MM.1S (cell line): Measurements from ENCODE around the gene PDZD8.
A peak's percentile ranks its signal among the peaks of the same experiment; 100 is the strongest.

Source experiments
- DNase-seq: peaks from one replicate; pipeline ENCODE4 v3.0.0-alpha.2; 2015
- H2AFZ ChIP-seq: fragments of 300-600 bp; sonication (generic); 2 replicates; pipeline ENCODE4 v1.6.0; 2016; ENCODE audit warnings: antibody characterized with exemption, low read length
- H3F3A ChIP-seq: fragments of 300-600 bp; sonication (generic); 2 replicates; pipeline ENCODE4 v1.6.1; 2016; ENCODE audit warnings: mild to moderate bottlenecking, antibody characterized with exemption, low read length, moderate library complexity, mixed read lengths; ENCODE audit not compliant: insufficient read depth
- H3K27ac ChIP-seq: fragments of 300-600 bp; sonication (generic); 2 replicates; pipeline ENCODE4 v1.5.1; 2016; ENCODE audit warnings: mild to moderate bottlenecking, low read length
- H3K27me3 ChIP-seq: fragments of 300-600 bp; sonication (generic); replicated peaks from 2 replicates; pipeline ENCODE4 v1.6.0; 2016; ENCODE audit warnings: low read length; ENCODE audit not compliant: insufficient read depth
- H3K36me3 ChIP-seq: fragments of 300-600 bp; sonication (generic); replicated peaks from 2 replicates; pipeline ENCODE4 v1.6.1; 2016; ENCODE audit warnings: mild to moderate bottlenecking, low read length, mixed read lengths; ENCODE audit not compliant: insufficient read depth
- H3K4me1 ChIP-seq: fragments of 300-600 bp; sonication (generic); 2 replicates; pipeline ENCODE4 v1.6.1; 2016; ENCODE audit warnings: low read length, mixed read lengths
- H3K4me2 ChIP-seq: fragments of 300-600 bp; sonication (generic); 2 replicates; pipeline ENCODE4 v1.6.0; 2016; ENCODE audit warnings: low read depth, low read length
- H3K4me3 ChIP-seq: fragments of 300-600 bp; sonication (generic); 2 replicates; pipeline ENCODE4 v1.5.1; 2016; ENCODE audit warnings: low read length, mixed read lengths
- H3K79me2 ChIP-seq: fragments of 300-600 bp; sonication (generic); 2 replicates; pipeline ENCODE4 v1.6.1; 2016; ENCODE audit warnings: mixed run types, low read length, mixed read lengths
- H3K9ac ChIP-seq: fragments of 300-600 bp; sonication (generic); 2 replicates; pipeline ENCODE4 v1.6.1; 2016; ENCODE audit warnings: low read length, mixed read lengths
- H3K9me2 ChIP-seq: fragments of 300-600 bp; sonication (generic); replicated peaks from 2 replicates; pipeline ENCODE4 v1.6.1; 2016; ENCODE audit warnings: mild to moderate bottlenecking, low read length, mixed read lengths; ENCODE audit not compliant: insufficient read depth
- H3K9me3 ChIP-seq: fragments of 300-600 bp; sonication (generic); replicated peaks from 2 replicates; pipeline ENCODE4 v1.6.1; 2016; ENCODE audit warnings: mild to moderate bottlenecking, low read length, mixed read lengths; ENCODE audit not compliant: insufficient read depth
- H4K20me1 ChIP-seq: fragments of 300-600 bp; sonication (generic); 2 replicates; pipeline ENCODE4 v1.6.1; 2016; ENCODE audit warnings: mild to moderate bottlenecking, low read length, moderate library complexity, mixed read lengths; ENCODE audit not compliant: insufficient read depth
- EZH2 ChIP-seq: fragments of 300-600 bp; sonication (generic); optimal IDR thresholded peaks from 2 replicates; pipeline ENCODE3; 2017; ENCODE audit warnings: low read depth, mild to moderate bottlenecking, antibody characterized with exemption, low read length, mixed read lengths
- EZH2phosphoT487 ChIP-seq: fragments of 300-600 bp; sonication (generic); IDR thresholded peaks from 2 replicates; pipeline ENCODE4 v1.6.1; 2018; ENCODE audit warnings: antibody characterized with exemption, low read length
- TF ChIP-seq, protein P1 (sequence below): fragments of 300-600 bp; sonication (generic); IDR thresholded peaks from 2 replicates; pipeline ENCODE4 v1.5.1; 2016; ENCODE audit warnings: antibody characterized with exemption, low read length, mixed read lengths

The PDZD8 gene

DNA sequence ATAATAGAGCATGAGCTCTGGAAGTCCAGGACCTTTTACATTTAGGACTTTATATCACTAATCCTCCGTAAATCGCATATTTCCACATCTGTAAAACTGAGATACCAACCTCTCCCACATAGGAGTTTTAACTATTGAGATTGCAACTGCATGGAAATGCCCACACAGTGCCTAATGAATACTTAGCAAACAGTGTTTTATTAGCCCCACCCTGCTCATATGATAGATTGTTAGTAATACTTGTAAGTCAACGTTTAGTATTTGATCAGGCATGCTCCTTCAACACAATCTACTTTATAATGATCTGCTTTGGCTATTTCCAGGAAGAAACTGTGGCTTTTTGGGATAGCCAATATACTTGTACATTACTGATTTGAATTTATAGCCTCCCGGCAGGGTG, 8.5 kb downstream of the PDZD8 start:
- Histone ChIP-seq H3F3A (no peaks in the 10 kb centered on the region), H4K20me1 (no peaks in the 10 kb centered on the region), H3K4me3 (no peak overlapping the region), H3K36me3 (no peaks in the 10 kb centered on the region), H3K9me2 (no peaks in the 10 kb centered on the region), H3K27me3 (no peaks in the 10 kb centered on the region), H3K4me2 (no peak overlapping the region), H3K27ac (no peak overlapping the region), H3K9ac (no peak overlapping the region), H2AFZ (no peak overlapping the region), H3K9me3 (no peaks in the 10 kb centered on the region), H3K4me1 (peaks cover 11% of the 10 kb centered on the region; the same call in 1 of the 2 replicates), H3K79me2 (peaks cover 94% of the 10 kb centered on the region)
- DNase-seq, result no peak
- TF ChIP-seq, protein P1, sequence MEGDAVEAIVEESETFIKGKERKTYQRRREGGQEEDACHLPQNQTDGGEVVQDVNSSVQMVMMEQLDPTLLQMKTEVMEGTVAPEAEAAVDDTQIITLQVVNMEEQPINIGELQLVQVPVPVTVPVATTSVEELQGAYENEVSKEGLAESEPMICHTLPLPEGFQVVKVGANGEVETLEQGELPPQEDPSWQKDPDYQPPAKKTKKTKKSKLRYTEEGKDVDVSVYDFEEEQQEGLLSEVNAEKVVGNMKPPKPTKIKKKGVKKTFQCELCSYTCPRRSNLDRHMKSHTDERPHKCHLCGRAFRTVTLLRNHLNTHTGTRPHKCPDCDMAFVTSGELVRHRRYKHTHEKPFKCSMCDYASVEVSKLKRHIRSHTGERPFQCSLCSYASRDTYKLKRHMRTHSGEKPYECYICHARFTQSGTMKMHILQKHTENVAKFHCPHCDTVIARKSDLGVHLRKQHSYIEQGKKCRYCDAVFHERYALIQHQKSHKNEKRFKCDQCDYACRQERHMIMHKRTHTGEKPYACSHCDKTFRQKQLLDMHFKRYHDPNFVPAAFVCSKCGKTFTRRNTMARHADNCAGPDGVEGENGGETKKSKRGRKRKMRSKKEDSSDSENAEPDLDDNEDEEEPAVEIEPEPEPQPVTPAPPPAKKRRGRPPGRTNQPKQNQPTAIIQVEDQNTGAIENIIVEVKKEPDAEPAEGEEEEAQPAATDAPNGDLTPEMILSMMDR, result no peak
- TF ChIP-seq EZH2 (no peak), EZH2phosphoT487 (no peak)

DNA sequence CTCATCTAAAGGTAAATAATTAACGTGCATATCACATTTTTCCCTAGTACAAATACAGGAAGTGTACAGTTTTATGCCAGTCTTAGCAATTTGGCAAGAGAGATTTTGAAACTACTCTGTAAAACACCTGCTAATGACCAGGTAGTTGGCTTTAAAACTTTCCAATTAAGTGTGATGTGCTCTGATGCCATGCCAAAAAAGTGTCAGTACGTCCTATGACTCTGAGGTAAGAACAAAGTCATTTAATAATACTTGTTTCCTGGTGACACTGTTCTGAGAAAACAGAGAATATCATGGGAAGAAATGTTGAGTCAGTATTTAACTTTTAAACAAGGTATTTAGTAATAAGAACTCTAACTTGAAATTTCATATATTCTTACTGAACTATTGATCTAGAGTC, 9.6 kb downstream of the PDZD8 start:
- Histone ChIP-seq H3K9me3 (no peaks in the 10 kb centered on the region), H4K20me1 (no peaks in the 10 kb centered on the region), H3K4me1 (peaks cover 11% of the 10 kb centered on the region; the same call in 1 of the 2 replicates), H3K9me2 (no peaks in the 10 kb centered on the region), H3K79me2 (peaks cover 93% of the 10 kb centered on the region), H2AFZ (no peak overlapping the region), H3K9ac (no peak overlapping the region), H3K36me3 (no peaks in the 10 kb centered on the region), H3K27ac (no peak overlapping the region), H3K4me2 (no peak overlapping the region), H3F3A (no peaks in the 10 kb centered on the region), H3K27me3 (no peaks in the 10 kb centered on the region), H3K4me3 (no peak overlapping the region)
- DNase-seq, result peak; percentile 32
- TF ChIP-seq, protein P1, result no peak
- TF ChIP-seq EZH2 (no peak), EZH2phosphoT487 (no peak)

DNA sequence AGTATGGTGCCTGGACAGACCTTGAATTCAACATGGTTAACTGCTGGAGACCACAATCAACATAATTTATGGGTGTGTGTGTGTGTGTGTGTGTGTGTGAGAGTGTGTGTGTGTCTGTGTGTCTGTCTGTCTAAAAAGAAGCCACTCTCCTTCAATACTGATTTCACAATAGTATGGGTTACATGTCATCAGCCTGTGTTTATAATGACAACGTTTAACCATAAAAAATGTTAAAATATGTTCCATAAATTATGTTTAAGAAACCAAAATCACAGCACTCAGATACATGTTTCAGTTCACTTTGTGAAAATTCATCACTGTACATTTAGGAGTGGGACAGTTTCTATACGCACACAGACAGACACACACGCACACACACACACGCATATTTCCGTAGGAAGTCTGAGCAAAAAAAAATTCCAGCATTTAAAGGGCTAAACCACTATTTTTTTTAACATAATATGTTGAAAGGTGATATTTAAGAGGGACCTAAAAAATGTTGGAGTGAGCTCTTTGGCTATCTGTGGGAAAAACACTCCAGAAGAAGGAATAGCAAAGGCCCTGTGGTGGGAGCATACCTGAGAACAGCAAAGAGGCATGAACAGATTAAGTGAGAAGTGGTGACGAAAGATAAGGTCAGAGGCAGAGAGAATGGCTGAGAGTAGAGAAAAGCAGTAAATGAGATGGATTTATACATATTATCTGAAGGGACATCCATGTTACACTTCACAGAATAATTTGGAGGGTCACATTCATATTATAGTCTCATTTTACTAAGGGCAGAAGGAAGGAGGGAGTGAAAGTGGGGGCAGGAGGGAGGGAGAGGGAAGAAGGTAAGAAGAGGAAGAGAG, 10.9 kb downstream of the PDZD8 start:
- no peak overlapping the region for H3K4me2 ChIP-seq
- peaks cover 94% of the 10 kb centered on the region for H3K79me2 ChIP-seq
- peaks cover 11% of the 10 kb centered on the region; the same call in 1 of the 2 replicates for H3K4me1 ChIP-seq
- TF ChIP-seq EZH2 (no peak), EZH2phosphoT487 (no peak)
- TF ChIP-seq, protein P1, result no peak
- no peaks in the 10 kb centered on the region for H3K36me3 ChIP-seq
- H3K27me3 ChIP-seq, result no peaks in the 10 kb centered on the region
- no peaks in the 10 kb centered on the region for H3F3A ChIP-seq
- no peak for DNase-seq
- H2AFZ ChIP-seq, result no peak overlapping the region
- no peak overlapping the region for H3K4me3 ChIP-seq
- H3K27ac ChIP-seq, result no peak overlapping the region
- H4K20me1 ChIP-seq, result no peaks in the 10 kb centered on the region
- H3K9me3 ChIP-seq, result no peaks in the 10 kb centered on the region
- no peak overlapping the region for H3K9ac ChIP-seq
- no peaks in the 10 kb centered on the region for H3K9me2 ChIP-seq
